Erythroblast (primary cell): ENCODE data around the gene CHRM5.
"Not testable (repeated sequence)": the region's sequence is repeated elsewhere in the genome, so short reads cannot be mapped to it uniquely, and the experiment has no call there.

Experiments used
- DNase-seq, 2 experiments: peaks; one replicate each; lab custom pipeline; 2025; lab: John Stamatoyannopoulos, UW
- GATA1 ChIP-seq: IDR thresholded peaks from 2 replicates; pipeline ENCODE4 v1.6.1; 2011; ENCODE audit warnings: low read depth, mild to moderate bottlenecking, control low read depth, low read length, moderate library complexity
- POLR2A ChIP-seq: IDR thresholded peaks from 2 replicates; pipeline ENCODE4 v1.6.1; 2011; ENCODE audit warnings: mild to moderate bottlenecking, low read length

Gene CHRM5

DNA sequence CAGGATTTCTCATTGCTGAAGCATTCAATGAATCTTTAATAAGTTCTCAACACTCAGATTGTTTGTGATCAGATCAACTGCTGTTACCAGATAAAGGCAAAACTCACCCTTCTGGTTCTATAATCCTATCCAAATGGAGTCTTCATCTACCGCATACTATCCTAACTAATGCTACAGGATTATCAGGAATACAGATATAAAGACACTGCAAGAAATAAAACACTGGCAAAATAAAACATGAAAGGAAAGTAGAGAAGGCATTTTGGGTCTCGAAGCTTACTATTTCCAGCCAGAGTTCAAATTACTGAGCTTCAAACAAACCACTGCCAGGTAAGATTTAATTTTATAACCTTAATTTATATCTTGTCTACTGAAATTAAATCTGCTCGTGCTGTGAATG lies 524 bp downstream of the CHRM5 start:
- no peak for DNase-seq
- TF ChIP-seq GATA1 = no peak
- no peak for TF ChIP-seq POLR2A

GRCh38 chr15:33971811-33972210 lies 3.5 kb downstream of the CHRM5 start:
- TF ChIP-seq GATA1 (no peak), POLR2A (no peak)
- no peak for DNase-seq

- TF ChIP-seq POLR2A (no peak), GATA1 (no peak)
- DNase-seq = peak in 1 of 2 experiments; percentile 12
Measured at GRCh38 chr15:33975022-33975565, 6.8 kb downstream of the CHRM5 start.

GRCh38 chr15:33980159-33980558 lies 11.9 kb downstream of the CHRM5 start:
- no peak for TF ChIP-seq GATA1
- TF ChIP-seq POLR2A = no peak
- no peak for DNase-seq

- TF ChIP-seq GATA1 = no peak
- no peak for TF ChIP-seq POLR2A
- DNase-seq = no peak
Measured at GRCh38 chr15:33982516-33982915, 14.2 kb downstream of the CHRM5 start.

- TF ChIP-seq GATA1 (no peak), POLR2A (no peak)
- no peak for DNase-seq
Measured at GRCh38 chr15:33985287-33985686, 17.0 kb downstream of the CHRM5 start.

GRCh38 chr15:33985751-33986150 lies 17.5 kb downstream of the CHRM5 start:
- DNase-seq = no peak
- TF ChIP-seq GATA1 (no peak), POLR2A (no peak)

DNA sequence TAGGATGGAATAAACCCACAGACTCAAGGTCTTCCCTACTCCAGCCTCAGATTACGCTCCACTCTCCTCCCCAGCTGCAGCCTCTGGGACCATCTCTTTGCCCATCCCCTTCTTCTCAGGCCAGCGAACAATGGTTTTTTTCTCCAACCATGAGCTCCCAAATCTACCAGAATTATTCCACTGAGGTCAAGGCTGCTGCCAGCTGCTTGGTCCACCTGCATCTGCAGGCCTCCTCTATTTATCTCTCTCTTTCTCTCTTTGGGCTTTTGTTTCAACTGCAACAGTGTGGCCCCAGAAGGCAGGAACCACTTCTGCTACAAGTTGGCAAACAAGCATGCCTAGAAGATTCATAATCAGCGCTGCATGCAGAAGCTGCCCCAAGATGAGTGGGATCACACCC lies 19.1 kb downstream of the CHRM5 start:
- no peak for TF ChIP-seq POLR2A
- no peak for TF ChIP-seq GATA1
- DNase-seq = no peak

GRCh38 chr15:33988384-33988783 lies 20.1 kb downstream of the CHRM5 start:
- TF ChIP-seq POLR2A (no peak), GATA1 (no peak)
- DNase-seq = no peak

DNA sequence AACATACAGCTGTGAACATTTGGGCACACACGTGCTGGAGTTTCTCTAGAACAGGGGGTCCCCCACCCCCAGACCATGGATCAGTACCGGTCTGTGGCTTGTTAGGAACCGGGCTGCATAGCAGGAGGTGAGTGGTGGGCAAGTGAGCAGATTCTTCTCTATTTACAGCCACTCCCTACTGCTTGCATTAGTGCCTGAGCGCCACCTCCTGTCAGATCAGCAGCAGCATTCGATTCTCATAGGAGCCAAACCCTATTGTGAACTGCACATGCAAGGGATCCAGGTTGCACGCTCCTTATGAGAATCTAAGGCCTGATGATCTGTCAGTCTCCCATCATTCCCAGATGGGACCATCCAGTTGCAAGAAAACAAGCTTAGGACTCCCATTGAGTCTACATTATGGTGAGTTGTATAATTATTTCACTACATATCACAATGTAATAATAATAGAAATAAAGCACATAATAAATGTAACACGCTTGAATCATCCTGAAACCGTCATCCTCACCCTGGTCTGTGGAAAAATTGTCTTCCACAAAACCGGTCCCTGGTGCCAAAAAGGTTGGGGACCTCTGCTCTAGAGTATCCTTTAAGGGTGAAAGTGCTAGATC lies 25.8 kb downstream of the CHRM5 start:
- TF ChIP-seq POLR2A (no peak), GATA1 (no peak)
- peak; percentile 62 to 74 for DNase-seq

DNA sequence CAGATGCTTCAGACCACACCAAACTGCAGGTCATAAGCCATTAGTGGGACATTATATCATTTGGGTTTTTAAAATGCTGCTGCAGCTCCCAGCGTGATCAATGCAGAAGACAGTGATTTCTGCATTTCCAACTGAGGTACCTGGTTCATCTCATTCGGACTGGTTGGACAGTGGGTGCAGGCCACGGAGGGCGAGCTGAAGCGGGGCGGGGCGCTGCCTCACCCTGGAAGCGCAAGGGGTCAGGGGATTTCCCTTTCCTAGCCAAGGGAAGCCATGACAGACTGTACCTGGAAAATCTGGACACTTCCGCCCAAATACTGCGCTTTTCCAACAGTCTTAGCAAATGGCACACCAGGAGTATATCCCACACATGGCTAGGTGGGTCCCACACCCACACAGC lies 27.4 kb downstream of the CHRM5 start:
- DNase-seq = not testable (repeated sequence)

DNA sequence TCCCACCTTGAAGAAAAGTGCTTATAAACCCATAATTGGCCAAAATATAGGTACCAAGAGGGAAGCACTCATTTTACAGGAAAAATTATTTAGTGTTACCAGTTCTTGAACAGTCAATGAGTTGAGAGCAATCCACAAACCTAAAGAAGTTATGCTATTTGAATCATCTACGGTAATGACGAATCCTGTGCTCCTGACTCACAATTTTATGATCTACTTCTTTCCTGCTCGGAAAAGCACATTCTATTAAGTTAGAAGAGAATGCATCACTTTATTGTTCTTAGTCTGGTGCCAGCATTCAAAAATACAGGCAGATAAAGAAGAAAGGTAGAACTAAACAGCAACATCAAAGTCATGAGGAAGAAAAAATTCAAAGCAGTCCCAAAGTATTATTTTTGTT lies 33.2 kb downstream of the CHRM5 start:
- TF ChIP-seq GATA1 (no peak), POLR2A (no peak)
- DNase-seq = no peak

GRCh38 chr15:34006381-34006780 lies 38.1 kb downstream of the CHRM5 start:
- DNase-seq = no peak
- TF ChIP-seq GATA1 (no peak), POLR2A (no peak)

GRCh38 chr15:34009656-34010055 lies 41.4 kb downstream of the CHRM5 start:
- TF ChIP-seq GATA1 (no peak), POLR2A (no peak)
- DNase-seq = no peak

DNA sequence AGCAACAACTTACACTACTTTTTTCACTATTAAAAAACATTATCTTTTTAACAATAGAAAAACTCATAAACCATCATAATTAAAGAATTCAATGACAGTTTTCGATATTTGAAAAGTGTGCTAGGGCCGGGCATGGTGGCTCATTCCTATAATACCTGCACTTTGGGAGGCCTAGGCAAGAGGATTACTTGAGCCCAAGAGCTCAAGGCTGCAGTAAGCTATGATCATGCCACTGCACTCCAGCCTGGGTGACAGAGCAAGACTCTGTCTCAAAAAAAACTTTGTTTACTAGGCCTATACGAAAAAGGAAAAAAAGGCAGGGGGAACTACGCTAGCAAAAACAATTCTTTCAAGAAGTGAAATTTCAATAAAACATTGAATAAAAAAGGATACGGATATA lies 42.6 kb downstream of the CHRM5 start:
- no peak for DNase-seq
- no peak for TF ChIP-seq POLR2A
